ENCODE measurements around the gene TRPV3. TPM values are rescaled to one million over a fixed set of nuclear protein-coding genes. Genes with fewer than 3 reads are reported as not detected.

TRPV3 gene
- total RNA-seq, 1 donor from 2014 or later: 2.1 TPM

- H3K9me3 Mint-ChIP-seq: no peaks in the 10 kb centered on the region
- DNase-seq (ENCODE audit: low read depth, low spot score): no peak
- no peak overlapping the region for H3K27ac Mint-ChIP-seq (ENCODE audit: unreplicated experiment)
- H3K4me3 Mint-ChIP-seq: no peak overlapping the region
- H3K36me3 Mint-ChIP-seq (ENCODE audit: low read depth): no peaks in the 10 kb centered on the region
- no peaks in the 10 kb centered on the region for H3K4me1 Mint-ChIP-seq
- H3K27me3 Mint-ChIP-seq (ENCODE audit: low read depth): no peaks in the 10 kb centered on the region
- no peak for TF ChIP-seq CTCF (conservative IDR thresholded peaks at IDR 0.05)
These were observed 74.8 kb downstream of the TRPV3 start for GRCh38 chr17:3482852-3483251.

- DNase-seq (ENCODE audit: low read depth, low spot score): no peak
- Mint-ChIP-seq H3K4me1 (peaks cover 14% of the 10 kb centered on the region), H3K9me3 (no peaks in the 10 kb centered on the region), H3K36me3 (ENCODE audit: low read depth) (no peaks in the 10 kb centered on the region), H3K27ac (ENCODE audit: unreplicated experiment) (no peak overlapping the region), H3K4me3 (no peak overlapping the region), H3K27me3 (ENCODE audit: low read depth) (no peaks in the 10 kb centered on the region)
- no peak for TF ChIP-seq CTCF (conservative IDR thresholded peaks at IDR 0.05)
These were observed 77.6 kb downstream of the TRPV3 start for GRCh38 chr17:3479988-3480387.

- H3K9me3 Mint-ChIP-seq: no peaks in the 10 kb centered on the region
- H3K27me3 Mint-ChIP-seq (ENCODE audit: low read depth): no peaks in the 10 kb centered on the region
- no peak for TF ChIP-seq CTCF (conservative IDR thresholded peaks at IDR 0.05)
- no peak for DNase-seq (ENCODE audit: low read depth, low spot score)
- H3K36me3 Mint-ChIP-seq (ENCODE audit: low read depth): no peaks in the 10 kb centered on the region
- no peak within 1 kb of the TSS for H3K4me3 Mint-ChIP-seq
- peaks cover 27% of the 10 kb centered on the region for H3K4me1 Mint-ChIP-seq
- H3K27ac Mint-ChIP-seq (ENCODE audit: unreplicated experiment): peak within 1 kb of the TSS; percentile 54
These were observed 81.6 kb downstream of the TRPV3 start, which contains the start of gene ASPA for GRCh38 chr17:3475812-3476610. TSS of gene ASPA (plus strand) at chr17:3475997. CDS start at chr17:3476160, 163 bp downstream.

GRCh38 chr17:3475251-3475685 lies 82.3 kb downstream of the TRPV3 start:
- Mint-ChIP-seq H3K4me1 (peaks cover 27% of the 10 kb centered on the region), H3K27me3 (ENCODE audit: low read depth) (no peaks in the 10 kb centered on the region), H3K4me3 (no peak overlapping the region), H3K27ac (ENCODE audit: unreplicated experiment) (no peak overlapping the region), H3K9me3 (no peaks in the 10 kb centered on the region), H3K36me3 (ENCODE audit: low read depth) (no peaks in the 10 kb centered on the region)
- no peak for TF ChIP-seq CTCF (conservative IDR thresholded peaks at IDR 0.05)
- DNase-seq (ENCODE audit: low read depth, low spot score): no peak

- H3K27ac Mint-ChIP-seq (ENCODE audit: unreplicated experiment): no peak overlapping the region
These were observed 83.4 kb downstream of the TRPV3 start for GRCh38 chr17:3474212-3474611.

More at GRCh38 chr17:3474212-3474611, 83.4 kb downstream of the TRPV3 start:
- H3K9me3 Mint-ChIP-seq: peaks cover 2% of the 10 kb centered on the region
- H3K27me3 Mint-ChIP-seq (ENCODE audit: low read depth): no peaks in the 10 kb centered on the region
- no peaks in the 10 kb centered on the region for H3K36me3 Mint-ChIP-seq (ENCODE audit: low read depth)
- peaks cover 27% of the 10 kb centered on the region for H3K4me1 Mint-ChIP-seq
- no peak overlapping the region for H3K4me3 Mint-ChIP-seq
- DNase-seq (ENCODE audit: low read depth, low spot score): no peak
- no peak for TF ChIP-seq CTCF (conservative IDR thresholded peaks at IDR 0.05)
